Central memory CD4-positive, alpha-beta T cell (primary cell): ENCODE data around the gene HTT.

ENCODE experiments used
- DNase-seq: peaks from one replicate; pipeline ENCODE4 v3.0.0; 2022

The HTT gene

DNA sequence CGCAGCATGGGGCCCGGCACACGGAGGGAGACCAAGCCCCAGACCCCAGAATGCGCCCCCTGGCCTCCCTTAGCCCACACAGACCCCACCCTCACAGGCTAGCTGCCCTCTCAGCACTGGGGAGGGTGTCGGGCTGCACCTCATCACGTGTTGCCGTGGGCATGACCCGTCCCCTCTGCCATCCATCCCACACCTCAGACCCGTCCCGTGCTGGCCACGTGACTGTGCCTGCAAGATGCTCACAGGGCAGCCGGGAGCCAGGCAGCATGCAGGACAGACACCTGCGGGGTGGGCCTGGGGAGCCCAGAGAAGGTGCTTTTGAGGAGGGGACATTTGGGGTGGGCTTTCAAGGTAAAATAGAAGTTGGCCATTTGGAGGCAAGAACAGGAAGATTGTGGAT, 179.3 kb downstream of the HTT start:
- no peak for DNase-seq

- DNase-seq, result no peak
These were observed 180.0 kb downstream of the HTT start for GRCh38 chr4:3254302-3255131.

GRCh38 chr4:3255611-3256186, 181.2 kb downstream of the HTT start:
- no peak for DNase-seq

DNA sequence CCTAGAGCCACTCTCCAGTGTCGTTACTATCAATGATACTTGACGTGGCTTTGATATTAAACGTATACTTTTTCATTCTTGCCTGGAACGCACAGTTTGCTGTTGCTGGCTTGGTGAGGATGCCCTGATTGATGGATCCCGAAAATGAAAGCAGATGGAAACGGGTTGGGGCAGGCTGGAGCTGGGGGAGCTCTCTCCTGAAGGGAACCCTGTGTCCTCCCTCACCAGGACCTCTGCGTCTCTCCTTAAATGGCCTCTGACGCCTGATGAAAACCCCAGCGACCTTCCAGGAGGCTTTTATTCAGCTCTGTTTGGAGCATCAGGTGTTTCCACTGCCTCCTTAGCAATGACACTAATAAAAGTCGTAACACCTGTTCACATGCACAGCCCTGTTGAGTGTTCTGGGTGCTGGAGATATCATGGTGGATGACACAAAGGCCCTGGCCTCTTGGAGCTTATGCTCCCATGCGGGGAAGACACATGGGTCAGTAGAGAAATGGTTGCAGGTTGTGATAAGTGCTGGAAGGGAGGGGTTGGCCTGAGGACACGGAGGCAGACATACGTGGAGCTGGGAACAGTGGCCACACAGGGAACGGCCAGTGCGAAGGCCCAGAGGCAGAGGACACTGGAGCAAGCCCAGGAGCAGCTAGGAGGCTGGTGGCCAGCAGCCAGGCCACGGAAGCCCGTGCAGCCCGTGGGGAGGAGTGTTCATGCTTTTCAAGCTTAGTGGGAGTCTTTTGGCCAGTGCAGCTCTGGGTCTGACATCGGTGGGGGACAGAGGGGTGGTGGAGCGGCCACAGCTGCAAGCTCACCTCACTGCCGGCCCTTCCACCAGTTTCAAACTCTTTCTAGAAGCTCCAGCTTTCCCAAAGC, 182.0 kb downstream of the HTT start:
- no peak for DNase-seq

GRCh38 chr4:3257103-3257555, 182.6 kb downstream of the HTT start:
- DNase-seq, result no peak

DNA sequence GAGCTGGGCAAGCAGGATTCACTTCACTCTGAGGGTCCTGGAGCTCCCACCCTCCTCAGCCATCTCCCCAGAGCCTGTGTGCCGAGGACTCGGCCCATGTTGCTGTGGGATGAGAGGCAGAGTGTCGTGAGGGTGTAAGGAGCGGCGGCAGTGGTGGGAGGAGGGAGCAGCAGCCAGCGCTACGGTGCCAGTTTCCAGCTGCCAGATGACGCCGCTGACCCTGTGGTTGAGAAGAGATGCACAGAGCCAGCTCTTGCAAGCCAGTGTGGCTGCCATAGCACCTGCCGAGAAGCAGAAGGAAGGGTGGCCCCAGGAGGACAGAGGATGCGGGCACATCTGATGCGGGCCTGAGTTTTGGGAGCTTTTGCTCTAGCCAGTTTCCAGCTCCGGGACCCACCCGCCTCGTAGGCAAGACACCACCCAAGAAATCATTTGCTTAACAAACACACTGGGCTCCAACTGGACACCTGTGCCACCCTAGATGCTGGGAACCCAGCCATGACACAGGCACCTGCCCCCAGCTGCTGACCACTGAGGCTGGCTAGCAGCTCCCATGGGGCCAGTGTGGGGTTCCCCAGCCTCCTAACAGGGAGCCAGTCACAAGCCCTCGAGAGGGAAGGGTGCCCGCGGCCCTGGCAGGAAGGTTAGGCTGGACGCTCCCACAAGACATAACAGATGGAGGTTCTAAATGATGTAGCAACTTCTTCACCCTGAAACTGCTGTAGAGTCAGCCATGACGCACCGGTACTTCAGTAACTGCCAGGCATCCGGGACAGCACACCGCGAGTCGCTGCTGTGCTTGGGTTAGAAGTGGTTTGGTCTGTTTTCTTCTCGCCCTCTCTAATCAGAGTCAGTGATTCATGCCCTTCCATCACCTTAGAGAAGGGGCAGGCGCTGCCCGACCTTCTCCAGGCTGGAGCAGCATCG, 183.3 kb downstream of the HTT start:
- no peak for DNase-seq

DNA sequence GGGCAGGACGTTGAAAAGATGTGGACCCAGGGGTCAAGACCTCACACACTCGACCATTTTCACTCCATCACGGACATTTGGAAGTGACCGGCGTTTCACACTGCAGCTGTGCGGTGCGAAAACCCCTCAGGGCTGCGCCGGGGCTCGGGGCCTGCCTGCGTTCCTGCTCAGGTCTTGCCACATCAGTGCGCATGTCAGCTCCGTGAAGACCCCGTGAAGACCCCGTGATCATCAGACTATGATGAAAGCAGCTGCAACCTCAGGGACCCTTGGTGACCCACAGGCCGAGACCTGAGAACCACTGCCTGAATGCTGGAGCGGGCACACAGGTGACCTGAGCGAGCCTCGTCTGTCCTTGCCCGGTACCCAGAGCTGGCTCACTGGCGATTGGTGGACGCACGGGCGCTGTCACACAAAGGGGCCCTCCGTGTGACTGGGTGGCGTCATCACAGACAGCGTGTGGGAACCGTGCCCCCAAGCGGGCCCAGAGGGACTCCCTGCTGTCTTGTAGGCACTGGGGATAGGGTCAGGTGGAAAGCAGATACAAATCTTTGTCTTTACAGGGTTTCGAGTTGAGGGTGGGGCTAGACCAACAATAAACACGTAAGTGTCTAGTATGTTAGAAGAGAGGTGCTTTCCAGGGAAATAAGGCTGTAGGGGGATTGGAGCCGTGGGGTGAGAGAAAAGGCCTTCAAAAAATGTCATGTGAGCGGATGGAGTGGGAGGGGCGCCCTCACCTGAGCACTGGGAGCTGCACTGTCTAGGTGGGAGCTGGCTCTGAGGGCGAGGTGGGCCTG, 187.1 kb downstream of the HTT start:
- DNase-seq, result no peak

DNA sequence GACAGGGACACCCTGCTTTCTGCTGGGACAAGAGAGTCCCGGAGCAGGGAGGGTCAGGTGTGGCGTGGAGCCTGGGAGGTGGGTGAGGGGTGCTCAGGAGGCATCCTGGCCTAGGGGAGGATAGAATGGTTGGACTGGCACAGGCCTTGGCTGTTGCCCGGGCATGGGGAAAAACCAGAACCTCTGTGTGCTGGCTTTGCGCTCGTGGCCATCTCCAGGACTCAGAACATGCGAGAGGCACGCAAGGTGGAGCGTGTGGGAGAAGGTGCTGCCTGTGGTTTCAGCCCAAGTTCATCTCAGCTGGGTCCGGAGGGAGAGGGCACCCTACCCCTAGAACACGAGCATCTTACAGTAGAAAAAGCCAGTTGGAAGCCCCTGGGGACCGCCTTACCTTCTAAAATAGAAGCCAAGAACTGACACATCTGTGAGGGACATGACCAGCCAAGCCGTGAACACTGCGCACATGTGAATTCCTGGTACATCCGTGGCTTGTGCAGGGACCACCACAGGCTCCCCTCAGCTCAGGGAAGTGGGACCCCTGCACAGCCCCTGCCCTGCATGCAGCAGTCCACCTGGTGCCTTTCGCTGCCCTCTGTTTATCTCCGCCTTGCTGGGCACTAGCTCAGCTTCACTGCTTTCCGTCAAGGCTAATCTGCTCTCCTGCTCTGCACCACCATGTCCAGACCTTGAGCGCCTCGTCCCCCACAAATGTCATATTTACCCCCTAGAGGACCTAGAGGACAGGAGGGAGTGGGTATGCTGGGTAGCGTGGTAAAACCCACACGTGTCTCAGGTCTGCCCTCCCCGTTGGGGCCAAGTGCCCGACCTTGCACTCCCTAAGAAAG, 187.9 kb downstream of the HTT start:
- no peak for DNase-seq

DNA sequence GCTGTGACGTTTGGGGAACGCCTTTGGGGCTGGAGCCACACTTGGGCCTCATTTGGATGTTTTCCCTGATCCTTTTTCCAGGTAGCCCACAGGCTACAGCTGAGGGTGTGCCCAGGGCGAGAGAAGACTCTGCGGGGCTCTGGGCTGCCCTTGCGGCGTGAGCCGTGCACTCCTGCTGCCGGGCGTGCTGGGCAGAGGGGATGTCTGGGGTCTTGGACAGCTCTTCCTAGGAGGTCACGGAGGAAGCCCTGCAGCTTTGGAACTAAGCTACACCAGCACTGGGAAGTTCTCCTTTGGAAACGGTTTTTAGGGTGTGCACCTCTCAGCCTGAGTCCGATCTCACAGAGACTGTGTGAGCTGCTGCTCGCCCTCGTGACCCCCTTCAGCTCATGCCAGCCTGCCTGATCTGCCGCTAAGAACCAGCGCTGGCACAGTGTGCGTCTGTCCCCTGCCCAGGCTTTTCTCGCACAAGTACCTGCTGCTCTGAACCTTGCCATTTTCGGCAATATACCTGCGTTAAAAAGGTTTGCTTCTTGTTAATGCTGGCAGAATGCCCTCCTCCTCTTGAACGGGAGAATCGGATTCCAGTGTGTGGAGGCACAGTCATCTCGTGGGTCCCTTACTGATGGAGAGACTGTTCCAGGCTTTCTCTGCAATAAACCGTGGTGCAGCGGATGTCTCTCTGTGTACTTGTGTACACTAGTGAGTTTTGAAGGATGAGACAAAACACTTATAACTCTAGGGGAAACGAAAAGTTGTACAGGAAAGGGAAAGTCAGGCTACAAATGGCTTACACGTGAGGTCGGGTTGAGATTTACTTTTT, 188.8 kb downstream of the HTT start:
- DNase-seq, result no peak

GRCh38 chr4:3263876-3264193, 189.4 kb downstream of the HTT start:
- DNase-seq, result no peak

DNA sequence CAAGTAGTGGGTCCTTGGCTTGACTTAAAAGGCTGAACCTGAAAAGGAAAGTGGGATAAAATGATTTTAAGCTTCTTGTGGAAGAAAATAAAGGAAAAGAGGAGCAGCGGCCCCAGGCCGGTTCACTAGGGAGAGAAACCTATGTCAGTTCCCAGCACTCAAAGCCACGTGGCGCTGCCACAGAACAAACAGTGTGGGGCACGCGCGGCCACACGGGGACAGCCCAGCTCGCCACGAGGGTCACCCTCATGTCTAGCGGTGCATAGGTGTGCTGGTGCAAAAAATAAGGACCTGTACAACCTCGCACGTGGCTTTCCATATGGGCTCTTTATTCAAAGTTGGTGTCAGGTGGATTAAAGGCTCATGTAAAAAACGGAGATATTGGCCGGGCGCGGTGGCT, 191.6 kb downstream of the HTT start:
- DNase-seq, result no peak

DNA sequence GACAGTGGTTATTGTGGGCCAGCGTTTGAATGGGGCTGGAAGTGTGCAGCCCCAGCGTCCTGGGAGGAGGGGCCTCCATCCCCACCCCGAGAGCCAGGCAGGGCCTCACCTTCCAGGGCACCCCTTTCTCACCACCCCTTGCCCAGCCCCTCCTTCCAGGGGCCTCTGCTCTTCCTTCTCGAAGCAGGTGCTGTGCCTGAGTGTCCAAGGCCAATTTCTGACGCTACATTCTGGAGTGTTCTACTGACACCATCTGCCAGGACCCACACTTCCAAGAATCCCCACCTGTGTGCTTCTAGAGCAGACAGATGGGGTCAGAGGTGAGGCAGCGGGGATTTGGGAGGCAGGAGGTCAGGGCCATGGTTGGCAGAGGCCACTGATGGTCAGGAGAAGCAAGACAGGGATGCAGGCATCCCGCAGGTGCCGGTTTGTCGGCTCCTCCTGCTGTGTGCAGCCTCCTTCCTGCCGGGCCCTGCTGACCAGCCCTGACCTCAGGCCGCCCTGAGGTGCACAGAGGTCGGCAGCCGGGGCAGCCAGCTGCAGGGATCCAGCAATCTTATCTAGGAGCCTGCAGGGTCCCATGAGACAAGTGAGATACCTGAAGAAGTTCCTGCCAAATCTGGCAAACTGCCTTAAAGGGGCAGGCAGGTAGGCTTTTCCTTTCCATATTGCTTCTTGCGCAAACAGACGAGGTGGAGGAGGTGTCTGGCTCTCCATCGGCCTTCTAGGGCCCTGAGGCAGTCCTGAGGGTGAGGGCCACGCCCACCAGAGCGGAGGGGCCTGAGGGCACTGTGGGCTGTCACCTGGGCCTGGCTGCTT, 193.3 kb downstream of the HTT start:
- DNase-seq, result no peak

GRCh38 chr4:3268395-3269104, 194.1 kb downstream of the HTT start:
- no peak for DNase-seq

GRCh38 chr4:3269105-3269927, 194.8 kb downstream of the HTT start:
- DNase-seq, result no peak

GRCh38 chr4:3269991-3270611, 195.6 kb downstream of the HTT start:
- no peak for DNase-seq

- no peak for DNase-seq
These were observed 196.7 kb downstream of the HTT start for GRCh38 chr4:3271131-3271530.

DNA sequence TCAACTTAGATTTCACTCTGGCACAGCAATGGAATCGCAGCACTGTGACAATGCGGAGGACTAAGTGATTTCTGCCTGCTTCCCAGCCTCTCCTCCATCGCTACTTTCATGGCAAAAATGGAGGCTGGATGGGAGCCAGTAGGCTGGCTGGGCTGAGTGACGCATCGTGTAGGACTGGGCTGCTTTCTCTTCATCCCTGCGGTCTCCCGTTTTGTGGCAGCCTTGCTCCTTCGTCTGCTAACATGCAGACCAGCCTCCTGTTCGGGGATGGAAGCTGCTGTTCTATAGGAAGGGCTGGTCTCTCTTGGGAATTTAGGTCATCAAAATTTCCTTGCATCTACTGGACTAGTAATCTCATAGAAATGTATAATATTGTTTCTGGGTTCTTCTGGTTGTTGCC, 202.5 kb downstream of the HTT start:
- no peak for DNase-seq
